AG08396 (cell line): ENCODE data around the gene NDUFB8.
A peak's percentile ranks its signal among the peaks of the same experiment; 100 is the strongest.

Experiments used
- DNase-seq: peaks from one replicate; pipeline ENCODE4 v3.0.0; 2012; ENCODE audit warnings: low spot score, mixed read lengths

Gene NDUFB8

DNA sequence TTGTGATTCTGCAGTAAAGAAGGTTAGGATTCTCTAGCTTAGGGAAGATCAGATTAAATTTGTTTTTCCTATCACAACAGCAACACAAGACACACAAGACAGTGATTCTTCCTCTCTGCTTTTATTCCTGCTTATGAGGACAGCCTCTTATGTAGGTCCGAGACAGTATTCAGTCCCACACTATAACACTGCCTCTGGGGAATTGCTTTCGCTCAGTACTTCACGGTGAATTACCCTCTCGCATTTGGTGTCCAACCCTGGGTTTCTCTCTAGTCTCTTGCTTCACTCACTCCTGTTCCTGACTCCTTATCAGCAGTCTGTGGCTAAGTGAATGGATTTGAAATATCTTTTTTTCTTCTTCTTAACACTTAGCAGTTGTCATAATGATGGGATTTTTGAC is 7.8 kb upstream of the NDUFB8 start:
- no peak for DNase-seq

DNA sequence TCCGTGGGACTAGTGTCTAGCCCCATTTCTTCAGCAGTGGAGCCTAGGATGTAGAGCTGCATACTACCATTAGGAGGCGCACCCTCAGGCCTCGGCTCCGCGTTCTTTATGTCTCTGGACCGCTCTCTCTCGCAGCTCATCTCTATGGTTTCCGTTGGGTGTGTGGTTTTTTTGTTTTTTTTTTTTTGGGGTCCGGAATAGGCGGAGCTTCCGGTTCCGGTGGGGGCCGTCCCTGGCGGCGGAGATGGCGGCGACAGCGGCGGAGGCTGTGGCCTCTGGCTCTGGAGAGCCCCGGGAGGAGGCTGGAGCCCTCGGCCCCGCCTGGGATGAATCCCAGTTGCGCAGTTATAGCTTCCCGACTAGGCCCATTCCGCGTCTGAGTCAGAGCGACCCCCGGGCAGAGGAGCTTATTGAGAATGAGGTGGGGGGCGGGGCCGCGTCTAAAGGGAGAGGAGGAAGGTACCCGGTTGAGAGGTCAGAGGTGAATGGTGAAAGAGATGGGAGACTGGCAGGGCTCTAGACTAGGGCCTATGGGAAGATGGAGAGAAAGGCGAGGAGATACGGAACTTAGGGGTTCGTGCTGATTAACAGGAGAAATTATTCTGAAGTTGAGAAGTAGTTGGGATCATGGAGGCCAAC is 6.2 kb upstream of the NDUFB8 start, which contains the start of gene HIF1AN:
Gene HIF1AN, plus strand, starts transcription at position 229 of the 639 bp plus-strand sequence. Its CDS starts 16 bp downstream, at position 245.
- peak; percentile 96 for DNase-seq

DNA sequence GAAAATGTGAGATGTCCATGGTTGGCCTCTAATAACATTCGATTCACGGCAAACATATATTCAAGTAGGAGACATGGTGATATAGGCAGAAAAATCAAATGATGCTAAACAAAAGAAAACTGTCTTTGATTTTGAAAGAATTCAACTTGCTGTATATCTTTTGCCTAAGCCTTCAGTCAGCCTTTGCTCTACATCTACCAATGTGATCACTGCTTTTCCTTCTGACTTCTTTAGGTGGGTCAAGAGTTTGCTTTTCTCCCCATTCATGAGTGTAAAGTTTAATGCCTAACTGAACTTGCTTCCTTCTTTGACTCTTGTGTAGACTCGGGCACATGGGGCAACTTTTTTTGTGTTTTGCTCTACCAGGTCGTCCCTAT is 5.7 kb upstream of the NDUFB8 start:
- DNase-seq = no peak

DNA sequence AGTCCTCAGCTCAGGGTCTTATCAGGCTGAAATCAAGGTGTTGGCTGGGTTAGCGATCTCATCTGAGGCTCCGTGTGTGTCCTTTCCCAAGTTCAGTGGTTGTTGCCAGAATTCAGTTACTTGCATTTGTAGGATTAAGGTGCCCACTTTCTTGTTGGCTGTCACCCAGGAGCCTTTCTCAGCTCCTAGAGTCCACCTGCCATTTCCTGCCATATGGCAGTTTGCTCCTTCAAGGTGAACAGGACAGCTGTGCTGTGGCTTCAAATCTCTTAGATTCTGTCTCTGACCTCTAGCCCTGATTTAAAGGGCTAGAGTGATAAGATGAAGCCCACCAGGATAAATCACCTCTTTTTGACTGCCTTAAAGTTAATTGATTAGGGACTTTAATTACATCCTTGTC is 5.1 kb upstream of the NDUFB8 start:
- no peak for DNase-seq

DNA sequence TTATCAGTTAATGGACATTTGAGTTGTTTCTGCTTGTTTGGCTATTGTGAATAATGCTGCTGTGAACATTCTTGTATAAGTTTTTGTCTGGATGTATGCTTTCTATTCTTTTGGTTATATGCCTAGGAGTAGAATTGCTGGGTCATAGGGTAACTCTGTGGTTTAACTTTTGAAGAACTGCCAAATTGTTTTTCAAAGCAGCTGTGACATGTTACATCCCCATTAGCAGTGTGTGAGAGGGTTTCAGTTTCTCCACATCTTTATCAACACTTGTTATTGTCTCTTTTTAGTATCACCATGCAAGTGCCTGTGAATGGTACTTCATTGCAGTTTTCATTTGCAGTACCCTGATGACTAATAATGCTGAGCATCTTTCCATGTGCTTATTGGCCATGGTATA is 2.1 kb upstream of the NDUFB8 start:
- DNase-seq = no peak

DNA sequence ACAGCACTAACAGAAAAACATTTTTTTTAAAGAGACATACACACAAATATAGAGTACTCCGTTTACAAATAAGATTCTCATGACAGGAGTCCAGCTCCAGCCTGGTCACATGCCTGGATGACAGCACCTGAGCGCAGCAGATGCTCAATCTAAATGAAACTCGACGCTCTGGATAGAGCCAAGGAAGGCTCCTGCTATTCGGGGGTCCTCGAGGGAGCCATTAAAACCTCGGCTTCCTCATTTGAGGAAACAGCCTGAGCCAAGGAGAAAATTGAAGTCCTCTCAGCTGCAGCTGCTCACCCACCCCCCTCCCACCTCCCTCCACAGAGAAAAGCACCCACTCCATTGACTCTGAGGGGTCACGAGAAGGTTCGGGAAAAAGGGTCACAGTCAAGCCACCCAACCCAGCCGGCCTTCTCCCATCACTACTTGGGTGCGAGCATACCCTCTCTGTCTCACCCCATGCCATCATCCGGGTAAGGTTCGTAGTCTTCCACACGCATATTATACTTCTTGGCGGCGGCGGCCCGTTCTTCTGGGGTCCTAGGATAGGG is 673 bp downstream of the NDUFB8 start:
- no peak for DNase-seq

DNA sequence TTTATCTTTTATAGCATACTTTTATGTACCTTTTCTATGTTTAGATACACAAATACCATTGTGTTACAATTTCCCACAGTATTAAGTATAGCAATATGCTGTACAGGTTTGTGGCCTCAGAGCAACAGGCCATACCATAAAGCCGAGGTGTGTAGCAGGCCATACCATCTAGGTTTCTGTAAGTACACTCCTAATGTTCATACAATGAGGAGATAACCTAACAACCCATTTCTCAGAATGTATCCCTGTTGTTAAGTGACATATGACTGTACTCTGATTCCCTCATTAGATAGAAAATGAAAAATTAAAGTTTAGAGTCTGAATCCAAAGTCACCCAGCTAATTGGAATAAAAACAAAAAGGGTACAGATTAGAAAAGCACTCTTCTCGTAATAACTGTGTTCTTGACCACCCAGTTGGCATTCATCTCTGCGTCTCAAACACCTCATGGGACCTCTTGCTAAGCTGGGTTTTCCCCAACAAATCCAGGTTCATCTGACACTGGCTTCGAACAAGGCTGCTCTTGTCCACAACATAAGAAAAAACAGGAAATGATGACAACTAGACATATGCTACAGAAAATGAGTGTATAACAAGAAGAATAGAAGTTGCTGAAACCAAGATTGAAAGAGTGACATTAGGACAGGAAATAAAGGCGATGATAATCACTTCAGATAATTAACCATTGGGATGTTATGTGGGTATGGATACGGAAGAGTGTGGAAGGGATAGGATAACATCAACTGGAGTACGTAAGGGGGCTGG is 1.4 kb downstream of the NDUFB8 start:
- DNase-seq = no peak

DNA sequence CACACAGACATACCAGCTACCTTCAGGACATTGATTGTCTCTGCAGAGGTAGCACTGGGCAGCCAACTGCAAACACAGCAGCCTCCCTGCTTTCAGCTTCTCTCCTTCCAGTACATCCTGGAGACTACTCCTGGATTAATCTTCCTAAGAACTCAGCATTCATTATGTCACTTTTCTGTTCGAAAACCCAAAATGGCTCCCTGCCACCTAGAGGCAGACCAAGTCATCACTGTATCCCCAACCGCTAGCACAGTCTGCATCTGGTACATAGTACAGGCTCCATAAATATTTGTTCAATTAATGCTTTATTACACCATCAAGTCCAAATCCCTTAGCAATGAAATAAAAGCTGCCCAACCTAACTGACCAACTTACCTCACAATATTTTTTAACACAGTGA is 5.0 kb downstream of the NDUFB8 start:
- no peak for DNase-seq

DNA sequence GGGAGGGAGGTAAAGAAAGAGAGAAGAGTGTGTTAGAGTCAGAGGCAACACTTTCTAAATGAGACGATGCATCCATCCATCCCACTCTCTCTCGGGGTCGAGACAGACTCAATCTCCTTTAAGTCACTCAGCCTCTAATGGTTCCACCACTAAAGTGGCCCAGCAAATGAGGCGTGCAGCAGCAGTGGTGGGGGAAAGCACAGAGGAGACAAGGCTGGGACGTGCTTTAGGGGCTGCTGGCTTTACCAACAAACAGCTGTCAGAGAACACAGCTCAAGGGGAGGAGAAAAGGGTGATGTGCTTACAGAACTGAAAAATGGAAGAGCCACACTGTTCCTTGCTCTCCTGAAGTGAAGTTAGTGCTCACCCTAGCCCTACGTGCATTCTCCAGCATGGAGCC is 5.5 kb downstream of the NDUFB8 start:
- DNase-seq = no peak

DNA sequence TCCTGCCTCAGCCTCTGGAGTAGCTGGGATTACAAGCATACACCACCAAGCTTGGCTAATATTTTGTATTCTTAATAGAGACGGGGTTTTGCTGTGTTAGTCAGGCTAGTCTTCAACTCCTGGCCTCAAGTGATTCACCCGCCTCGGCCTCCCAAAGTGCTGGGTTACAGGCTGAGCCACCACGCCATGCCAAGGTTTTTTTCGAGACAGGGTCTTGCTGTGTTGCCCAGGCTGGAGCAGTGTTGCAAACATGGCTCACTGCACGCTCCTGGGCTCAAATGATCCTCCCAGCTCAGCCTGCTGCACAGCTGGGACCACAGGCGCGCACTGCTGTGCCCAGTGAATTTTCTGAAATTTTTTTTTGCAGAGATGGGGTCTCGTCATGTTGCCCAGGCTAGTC is 6.7 kb downstream of the NDUFB8 start:
- DNase-seq = no peak

DNA sequence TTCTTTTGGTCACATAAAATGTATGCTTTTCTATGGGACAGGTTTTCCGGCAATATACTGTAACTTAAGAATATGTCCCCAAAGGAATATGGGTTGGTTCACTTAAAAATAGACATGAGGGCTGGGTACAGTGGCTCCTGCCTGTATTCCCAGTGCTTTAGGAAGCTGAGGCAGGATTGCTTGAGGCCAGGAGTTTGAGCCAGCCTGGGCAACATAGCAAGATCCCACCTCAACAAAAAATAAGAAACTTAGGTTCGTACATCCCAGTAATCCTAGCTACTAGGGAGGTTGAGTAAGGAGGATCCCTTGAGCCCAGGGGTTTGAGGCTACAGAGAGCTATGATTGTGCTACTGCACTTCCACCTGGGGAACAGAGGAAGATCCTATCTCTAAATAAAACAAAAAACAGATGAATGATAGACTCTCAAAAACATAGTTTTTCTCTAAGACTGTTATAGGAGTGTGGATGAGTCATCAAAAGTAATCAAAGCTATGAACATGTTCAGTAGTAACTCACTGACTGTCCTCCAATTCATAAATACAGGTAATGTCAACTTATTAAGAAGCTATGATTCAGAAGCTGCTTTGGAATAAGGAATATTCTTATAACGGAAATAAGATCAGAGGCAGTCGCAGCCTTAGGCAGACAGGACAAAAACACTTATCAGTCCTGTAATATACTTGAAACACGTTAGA is 7.4 kb downstream of the NDUFB8 start:
- DNase-seq = no peak

DNA sequence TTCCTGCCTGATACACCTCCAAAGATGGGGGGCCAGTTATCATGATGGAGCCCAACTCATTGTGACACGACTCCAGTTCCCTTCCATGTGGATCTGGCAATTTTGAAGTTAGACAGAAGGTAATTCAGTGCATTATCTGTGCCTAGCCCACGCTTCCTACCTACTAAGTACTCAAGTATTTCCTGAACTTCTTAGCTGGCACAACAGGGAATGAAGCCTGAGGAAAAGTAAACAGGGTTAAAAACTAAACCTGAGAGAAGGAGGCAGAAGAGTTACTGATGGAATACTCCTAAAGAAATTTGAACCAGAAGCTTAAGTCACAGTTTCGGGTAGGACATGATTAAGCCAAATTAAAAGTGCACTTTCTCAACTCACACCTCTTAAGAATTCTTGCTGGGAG is 8.9 kb downstream of the NDUFB8 start:
- no peak for DNase-seq

DNA sequence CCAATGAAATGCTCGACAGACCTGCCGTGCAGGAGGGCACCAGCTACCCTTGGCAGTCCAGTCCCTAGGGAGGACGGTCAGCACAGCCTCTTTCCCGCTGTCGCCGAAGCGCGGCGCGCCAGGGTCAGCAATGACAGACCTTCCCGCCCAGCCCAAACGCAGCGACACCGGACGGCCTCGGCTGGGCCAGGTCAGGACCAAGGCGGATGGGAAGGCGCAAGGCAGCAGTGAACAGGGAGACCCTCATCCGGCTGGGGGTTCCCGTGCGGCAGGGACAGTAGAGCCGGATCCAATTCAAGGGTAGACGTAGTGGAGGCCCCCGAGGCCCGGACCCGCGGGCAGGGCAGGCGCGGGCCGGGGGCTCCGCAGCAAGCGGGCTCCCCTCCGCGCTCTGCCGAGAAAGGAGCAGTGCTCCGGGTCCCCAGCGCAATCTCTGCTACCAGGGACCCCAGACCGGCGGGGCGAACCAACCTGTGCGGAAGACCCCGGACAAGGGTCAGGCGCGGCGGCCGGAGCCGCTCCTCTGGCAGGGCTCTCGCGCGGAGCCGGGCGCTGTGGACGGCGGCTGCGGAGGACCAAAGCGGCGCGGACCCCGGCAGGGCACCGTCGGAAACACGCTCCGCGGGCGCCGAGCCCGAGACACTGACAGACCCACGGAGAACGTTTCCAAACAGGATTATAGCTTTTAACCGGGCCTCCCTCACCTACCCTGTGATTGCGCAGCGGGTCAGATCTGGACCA is 10.2 kb downstream of the NDUFB8 start, which contains the start of gene SEC31B:
Gene SEC31B, minus strand, starts transcription at position 551 of the 741 bp plus-strand sequence. CDS start 2,909 bp downstream, outside the sequence.
- DNase-seq = peak; percentile 37

DNA sequence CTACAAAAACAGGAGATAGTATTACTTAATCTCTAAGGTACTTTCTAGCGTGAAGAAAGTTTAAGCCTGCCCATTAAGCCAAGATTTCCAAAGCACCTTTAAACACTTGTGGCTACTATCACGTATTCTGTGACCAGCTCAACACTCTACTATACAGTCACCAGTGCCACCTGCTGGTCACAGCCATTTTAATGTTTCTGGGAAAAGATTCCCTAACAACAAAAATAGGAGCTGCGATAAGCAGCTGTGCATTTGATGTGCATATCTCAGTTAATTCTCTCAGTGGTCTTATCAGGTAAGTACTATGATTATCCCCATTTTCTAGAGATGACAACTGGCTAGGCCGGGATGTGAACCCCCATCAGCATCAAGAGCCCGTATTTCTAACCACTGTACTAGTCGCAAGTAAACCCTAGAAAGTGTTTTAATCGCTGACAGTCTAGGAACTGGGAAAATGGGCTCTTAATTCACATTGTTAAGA is 10.9 kb downstream of the NDUFB8 start:
- DNase-seq = peak; percentile 74

DNA sequence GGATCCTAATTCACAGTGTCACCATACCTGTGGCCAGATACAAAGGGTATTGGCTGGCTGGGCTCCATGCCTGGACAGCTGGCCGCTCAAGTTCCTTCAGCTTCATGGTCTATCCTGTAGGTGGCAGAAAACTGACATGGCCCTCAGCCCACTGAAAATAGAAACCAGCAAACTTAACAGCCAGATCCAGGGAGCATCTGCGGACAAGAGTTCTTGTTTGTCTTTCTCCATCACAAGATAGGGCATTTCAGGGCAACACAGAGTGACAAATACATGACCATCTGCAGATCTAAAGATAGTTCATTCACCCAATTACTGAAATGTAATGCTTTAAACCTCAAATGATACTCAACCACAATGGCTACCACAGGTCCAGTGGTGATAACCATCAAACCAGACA is 12.8 kb downstream of the NDUFB8 start:
- no peak for DNase-seq

DNA sequence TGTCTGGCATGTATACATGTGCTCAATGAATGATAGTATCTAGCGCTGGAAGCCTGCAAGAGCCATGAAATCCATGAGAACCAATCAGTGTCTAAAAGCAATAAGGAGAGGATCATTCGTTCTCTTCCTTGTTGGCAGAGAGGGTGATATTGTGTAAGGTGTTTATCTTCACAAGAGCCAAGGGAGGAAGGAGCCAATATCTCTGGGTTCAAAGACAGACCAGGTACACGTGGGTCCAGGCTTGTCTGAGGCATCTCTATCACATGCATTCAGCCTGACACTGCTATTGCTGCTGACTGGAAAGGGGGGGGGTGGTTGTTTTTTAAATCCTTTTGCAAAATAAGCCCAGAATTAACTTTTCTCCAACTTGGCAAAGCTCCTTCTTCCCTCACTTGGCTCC is 14.1 kb downstream of the NDUFB8 start:
- no peak for DNase-seq

DNA sequence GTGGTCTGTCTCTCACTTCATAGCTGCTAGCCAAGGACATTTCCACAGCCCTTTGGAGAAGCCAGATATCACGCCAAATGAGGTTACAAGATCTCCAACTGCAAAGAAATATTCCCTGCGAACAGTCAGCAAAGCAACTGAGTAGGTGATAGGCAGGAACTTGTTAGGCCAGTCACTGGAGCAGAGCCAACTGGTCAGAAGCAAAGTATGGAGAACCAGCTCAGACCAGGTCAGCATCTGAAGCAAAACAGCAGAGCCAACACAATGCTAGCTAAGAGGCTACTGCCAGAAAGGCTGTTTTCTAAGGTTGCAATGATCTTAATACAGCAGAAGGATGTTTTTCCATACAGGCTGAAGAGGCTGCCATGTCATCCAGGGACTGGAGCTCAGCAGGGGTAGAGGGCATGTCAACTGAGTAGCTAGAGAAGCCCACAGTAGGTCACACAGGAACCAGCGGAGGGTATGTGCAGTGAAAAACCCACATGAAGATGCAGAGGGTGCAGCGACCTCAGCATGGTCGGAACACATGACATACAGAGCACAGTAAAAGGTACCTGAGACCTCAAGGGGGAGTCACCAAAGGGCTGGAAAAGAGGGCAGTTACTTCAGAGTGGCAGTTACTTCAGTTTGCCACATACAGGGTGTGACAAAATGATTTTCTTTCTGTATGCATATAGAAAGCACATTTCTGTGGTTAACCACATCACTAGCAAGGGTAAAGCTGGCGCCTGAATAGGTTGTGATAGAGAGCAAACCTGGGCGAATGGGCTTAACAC is 18.9 kb downstream of the NDUFB8 start:
- no peak for DNase-seq

DNA sequence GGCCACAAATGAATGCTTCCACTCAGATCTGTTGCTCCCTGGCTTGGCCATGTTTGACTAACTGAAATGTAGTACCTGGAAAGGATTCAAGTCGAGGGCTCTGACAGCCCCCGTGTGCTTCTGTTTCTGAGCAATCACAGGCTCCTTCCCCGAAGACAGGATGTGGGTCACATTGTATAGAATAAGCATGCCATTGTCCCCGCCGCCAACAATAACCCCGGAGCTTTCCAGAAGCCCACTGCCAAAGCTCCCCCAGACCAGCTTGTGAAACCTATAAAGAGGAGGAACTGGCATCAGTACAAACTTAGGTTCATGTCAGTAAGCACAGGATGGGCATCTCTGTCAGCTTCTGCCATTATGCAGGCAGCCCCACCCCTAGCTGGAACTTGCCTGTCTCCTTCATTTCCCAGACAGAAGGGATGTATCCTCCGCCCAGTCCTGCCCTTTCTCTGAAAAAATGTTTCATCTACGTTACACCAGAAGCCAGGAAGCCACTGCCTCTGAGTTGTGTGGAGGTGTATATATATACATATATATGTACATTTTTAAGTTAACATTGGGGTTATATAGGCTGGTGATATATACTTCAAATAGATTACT is 20.3 kb downstream of the NDUFB8 start:
- no peak for DNase-seq

DNA sequence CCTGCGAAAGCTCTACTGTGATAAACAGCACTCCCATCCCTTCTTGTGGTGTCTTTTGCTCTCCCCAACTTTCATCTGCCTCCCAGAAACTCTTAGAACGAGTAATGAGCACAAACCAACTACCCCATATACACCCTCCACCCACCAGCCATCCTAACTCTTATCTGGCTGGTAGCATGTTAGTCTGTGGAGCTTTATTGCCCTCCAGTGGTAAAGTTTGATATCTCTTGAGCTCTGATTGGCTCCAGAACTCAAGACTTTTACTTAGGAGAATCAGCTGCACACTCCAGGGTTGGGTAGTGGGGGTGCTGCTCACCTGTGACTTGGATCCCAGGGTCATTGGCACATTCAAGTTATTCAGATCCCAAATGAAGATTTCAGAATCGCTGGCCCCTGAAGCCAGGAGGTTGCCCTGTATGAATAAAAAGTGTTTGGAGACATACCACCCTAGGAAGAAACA is 20.9 kb downstream of the NDUFB8 start:
- peak; percentile 64 for DNase-seq

DNA sequence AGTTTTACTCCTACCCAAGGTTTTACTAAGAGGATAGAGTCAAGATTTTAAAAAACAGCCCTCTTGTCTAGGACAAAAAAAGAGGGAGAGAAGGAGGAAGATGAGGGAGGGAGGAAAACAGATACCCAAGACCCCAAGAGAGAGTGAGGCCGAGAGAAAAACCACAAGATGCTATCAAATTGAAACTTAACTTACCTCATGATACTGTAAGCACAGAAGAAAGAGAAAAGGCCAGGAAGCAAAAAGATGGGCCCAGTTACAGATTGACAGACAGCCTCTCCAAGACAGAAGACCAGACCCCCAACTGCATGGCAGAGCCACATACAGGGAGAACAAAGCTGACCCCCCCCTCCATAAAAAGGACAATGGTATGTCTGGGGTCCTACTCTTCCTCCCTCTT is 21.4 kb downstream of the NDUFB8 start:
- no peak for DNase-seq

DNA sequence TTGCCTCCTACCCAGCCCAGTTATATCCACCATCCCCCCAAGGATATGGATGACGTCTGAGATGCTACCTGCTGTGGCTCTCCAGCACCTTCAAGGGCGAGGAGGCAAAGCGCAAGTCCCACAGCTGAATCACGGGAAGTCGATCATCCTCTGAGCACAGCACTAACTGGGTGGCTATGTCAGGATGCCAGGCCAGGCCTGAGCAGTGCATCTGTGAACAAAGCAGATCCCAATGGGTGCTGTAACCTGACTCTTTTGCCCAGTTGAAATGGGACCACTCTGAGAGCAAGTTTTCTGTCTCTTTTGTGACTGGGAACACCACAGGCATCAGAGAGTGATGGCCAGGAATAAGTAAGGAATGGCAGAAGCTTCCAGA is 22.3 kb downstream of the NDUFB8 start:
- DNase-seq = no peak
